Endothelial cell of umbilical vein (primary cell): Measurements from ENCODE around the gene SH2D3C.

Experiments used
- EZH2 ChIP-seq: IDR thresholded peaks from 2 replicates; pipeline ENCODE4 v1.6.1; 2012; ENCODE audit warnings: borderline replicate concordance, low read depth, mild to moderate bottlenecking, moderate library complexity, low read length, inconsistent platforms; ENCODE audit not compliant: severe bottlenecking
- FOS ChIP-seq: IDR thresholded peaks from 2 replicates; pipeline ENCODE4 v1.6.1; 2011; ENCODE audit warnings: mild to moderate bottlenecking, low read length, moderate library complexity, borderline replicate concordance; ENCODE audit not compliant: insufficient read depth
- POLR2AphosphoS5 ChIP-seq: IDR thresholded peaks from 2 replicates; pipeline ENCODE4 v1.6.1; 2012; ENCODE audit warnings: low read depth, mild to moderate bottlenecking, control low read depth, low read length, moderate library complexity; ENCODE audit not compliant: insufficient read depth
- TF ChIP-seq, protein P1 (sequence below), 2 donors: IDR thresholded peaks; 1 replicate in 1 of 2; 2 replicates in 1 of 2; pipeline ENCODE4 v1.5.1; 2011; ENCODE audit warnings: low read length in 2 of 2, mild to moderate bottlenecking in 2 of 2, moderate library complexity in 2 of 2, control low read depth in 1 of 2, inconsistent platforms in 1 of 2, low read depth in 1 of 2; ENCODE audit not compliant: insufficient read depth in 1 of 2; ENCODE audit errors: extremely low read depth in 1 of 2

GRCh38 chr9:127822108-127822507 lies 43.6 kb upstream of the SH2D3C start:
- TF ChIP-seq, protein P1, sequence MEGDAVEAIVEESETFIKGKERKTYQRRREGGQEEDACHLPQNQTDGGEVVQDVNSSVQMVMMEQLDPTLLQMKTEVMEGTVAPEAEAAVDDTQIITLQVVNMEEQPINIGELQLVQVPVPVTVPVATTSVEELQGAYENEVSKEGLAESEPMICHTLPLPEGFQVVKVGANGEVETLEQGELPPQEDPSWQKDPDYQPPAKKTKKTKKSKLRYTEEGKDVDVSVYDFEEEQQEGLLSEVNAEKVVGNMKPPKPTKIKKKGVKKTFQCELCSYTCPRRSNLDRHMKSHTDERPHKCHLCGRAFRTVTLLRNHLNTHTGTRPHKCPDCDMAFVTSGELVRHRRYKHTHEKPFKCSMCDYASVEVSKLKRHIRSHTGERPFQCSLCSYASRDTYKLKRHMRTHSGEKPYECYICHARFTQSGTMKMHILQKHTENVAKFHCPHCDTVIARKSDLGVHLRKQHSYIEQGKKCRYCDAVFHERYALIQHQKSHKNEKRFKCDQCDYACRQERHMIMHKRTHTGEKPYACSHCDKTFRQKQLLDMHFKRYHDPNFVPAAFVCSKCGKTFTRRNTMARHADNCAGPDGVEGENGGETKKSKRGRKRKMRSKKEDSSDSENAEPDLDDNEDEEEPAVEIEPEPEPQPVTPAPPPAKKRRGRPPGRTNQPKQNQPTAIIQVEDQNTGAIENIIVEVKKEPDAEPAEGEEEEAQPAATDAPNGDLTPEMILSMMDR (IDR thresholded peaks at IDR 0.05; ENCODE audit: extremely low read depth in 1 of 2, insufficient read depth in 1 of 2, low read depth in 1 of 2, low read length in 2 of 2) = no peak
- no peak for TF ChIP-seq POLR2AphosphoS5
- no peak for TF ChIP-seq EZH2
- TF ChIP-seq FOS = no peak
